Left forelimb (tissue), 1 donor: ENCODE results near the gene PBLD.

Source experiments
- DNase-seq: peaks from one replicate; pipeline ENCODE4 v3.0.0-alpha.2; 2018; ENCODE audit warnings: low spot score

The PBLD gene

GRCh38 chr10:68332259-68333057 lies at the start of gene PBLD:
Gene PBLD, minus strand, starts transcription at chr10:68332928. Its CDS starts 26,084 bp downstream, at chr10:68306844.
- DNase-seq = peak; percentile 86

DNA sequence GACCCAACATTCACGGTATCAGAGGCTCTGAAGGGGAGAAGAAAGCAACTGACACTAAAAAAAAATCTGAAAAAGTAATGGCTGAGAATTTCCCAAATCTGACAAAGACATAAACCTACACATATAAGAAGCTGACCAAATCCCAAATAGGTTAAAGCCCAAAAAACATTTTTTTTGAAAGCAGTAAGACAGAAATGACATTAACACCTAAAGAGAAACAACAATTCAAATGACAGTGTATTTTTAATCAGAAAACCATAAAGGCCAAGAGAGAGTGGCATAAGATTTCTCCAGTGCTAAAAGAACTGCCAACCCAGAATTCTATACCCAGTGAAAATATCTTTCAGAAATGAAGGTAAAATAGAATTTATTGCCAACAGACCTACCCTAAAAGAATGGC lies 38.9 kb upstream of the PBLD start:
- no peak for DNase-seq

GRCh38 chr10:68367121-68367520 lies 34.4 kb upstream of the PBLD start:
- no peak for DNase-seq

- DNase-seq = no peak
Measured at GRCh38 chr10:68366600-68366999, 33.9 kb upstream of the PBLD start.

- no peak for DNase-seq
Measured at GRCh38 chr10:68365611-68366010, 32.9 kb upstream of the PBLD start.

DNA sequence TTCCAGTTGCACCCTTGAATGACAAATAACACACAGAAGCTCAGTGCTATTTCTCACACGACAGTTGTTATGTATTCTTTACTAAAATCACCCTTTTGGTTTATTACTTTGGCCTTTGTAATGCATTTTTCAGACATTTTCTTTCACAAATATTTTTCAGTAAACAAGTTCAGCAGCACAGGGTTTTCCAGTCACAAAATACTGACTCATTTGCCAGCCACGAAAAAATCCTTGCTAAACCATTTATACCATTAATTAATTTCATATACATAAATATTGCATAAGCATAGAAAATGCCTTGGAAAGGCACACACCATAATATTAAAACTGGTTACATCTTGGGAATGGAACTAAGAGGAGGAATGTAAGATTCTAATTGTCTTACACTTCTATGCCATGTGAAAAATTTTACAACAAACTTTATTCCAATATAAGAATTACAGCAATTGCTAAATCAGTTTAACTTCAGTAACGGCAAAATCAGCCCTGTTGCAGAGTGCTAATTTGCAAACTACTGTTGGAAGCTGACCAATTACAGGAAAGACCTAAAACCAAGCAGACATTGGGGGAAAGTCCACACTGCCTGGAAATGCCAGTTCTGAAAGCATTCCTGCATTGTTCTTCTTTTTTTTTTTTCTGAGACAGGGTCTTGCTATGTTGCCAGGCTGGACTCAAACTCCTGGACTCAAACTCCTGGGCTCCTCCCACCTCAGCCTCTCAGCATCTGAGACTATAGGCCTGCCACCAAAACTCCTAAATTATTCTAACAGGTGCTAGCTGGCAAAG lies 31.6 kb upstream of the PBLD start:
- DNase-seq = no peak

- DNase-seq = no peak
Measured at GRCh38 chr10:68362590-68362989, 29.9 kb upstream of the PBLD start.

- DNase-seq = no peak
Measured at GRCh38 chr10:68359189-68359588, 26.5 kb upstream of the PBLD start.

- DNase-seq = no peak
Measured at GRCh38 chr10:68353537-68353936, 20.8 kb upstream of the PBLD start.

- DNase-seq = no peak
Measured at GRCh38 chr10:68348265-68348741, 15.6 kb upstream of the PBLD start.

DNA sequence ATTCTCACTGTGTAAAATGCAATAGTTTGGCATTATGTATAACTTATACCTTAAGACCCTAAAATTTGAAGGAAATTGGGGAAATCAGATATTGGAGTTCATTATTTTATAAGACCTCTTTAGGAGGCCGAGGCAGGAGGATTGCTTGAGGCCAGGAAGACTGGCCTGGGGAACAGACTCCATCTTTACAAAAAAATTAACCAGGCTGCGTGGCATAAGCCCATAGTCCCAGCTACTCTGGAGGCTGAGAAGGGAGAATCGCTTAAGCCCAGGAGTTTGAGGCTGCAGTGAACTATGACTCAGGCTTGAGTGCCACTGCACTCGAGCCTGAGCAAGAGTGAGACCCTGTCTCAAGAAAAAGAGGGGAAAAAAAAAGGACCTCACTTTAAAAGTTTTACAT lies 14.0 kb upstream of the PBLD start:
- DNase-seq = no peak

DNA sequence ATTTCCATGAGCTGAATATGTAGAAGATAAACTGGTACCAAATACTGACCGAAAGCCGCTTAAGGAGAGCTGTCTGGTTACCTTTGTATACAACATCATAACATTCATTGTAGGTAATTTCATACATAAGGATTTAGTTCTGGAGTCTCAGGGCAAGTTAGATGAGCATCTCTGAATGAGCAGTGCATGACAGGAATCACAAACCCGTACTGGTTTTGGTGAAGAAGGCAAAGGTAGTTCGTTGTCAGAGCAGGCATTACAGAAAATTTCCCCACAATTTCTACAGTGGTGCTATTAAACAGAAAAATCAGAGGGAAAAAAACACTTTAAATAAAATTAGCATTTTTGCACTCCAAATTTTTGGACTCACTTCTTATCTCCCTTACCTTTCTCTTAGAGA lies 12.9 kb upstream of the PBLD start:
- DNase-seq = no peak

GRCh38 chr10:68342909-68343516 lies 10.3 kb upstream of the PBLD start:
- DNase-seq = no peak

DNA sequence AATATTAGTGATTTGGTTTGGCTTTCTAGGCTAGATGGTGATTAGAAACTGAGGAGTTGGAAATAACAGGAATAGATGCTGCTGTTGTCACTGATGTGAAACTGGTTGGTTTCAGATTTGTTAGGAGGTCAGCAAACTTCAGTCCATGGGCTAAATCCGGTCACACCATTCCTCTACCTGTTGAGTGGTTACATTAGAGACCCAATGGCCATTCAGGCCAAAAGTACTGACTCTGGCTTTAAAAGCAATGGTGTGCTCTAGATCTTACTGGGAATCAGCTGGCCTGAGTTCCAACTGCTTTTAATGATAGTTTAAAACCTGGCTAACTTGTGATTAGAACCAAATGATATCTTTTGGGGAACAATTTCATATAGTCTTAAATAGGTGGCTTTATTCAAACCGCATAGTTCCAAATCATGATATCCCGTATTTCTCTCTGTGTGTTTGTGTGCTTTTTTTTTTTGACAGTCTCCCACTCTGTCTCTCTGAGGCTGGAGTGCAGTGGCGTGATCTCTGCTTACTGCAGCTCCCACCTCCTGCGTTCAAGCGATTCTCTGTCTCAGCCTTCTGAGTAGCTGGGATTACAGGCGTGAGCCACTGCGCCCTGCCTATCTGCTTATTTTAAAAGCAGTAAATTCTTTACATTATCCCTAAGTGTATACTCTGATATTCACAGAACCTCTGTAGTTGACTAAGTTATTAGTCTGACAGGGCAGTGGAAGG lies 7.8 kb upstream of the PBLD start:
- DNase-seq = no peak

GRCh38 chr10:68336754-68337351 lies 4.1 kb upstream of the PBLD start:
- DNase-seq = no peak

DNA sequence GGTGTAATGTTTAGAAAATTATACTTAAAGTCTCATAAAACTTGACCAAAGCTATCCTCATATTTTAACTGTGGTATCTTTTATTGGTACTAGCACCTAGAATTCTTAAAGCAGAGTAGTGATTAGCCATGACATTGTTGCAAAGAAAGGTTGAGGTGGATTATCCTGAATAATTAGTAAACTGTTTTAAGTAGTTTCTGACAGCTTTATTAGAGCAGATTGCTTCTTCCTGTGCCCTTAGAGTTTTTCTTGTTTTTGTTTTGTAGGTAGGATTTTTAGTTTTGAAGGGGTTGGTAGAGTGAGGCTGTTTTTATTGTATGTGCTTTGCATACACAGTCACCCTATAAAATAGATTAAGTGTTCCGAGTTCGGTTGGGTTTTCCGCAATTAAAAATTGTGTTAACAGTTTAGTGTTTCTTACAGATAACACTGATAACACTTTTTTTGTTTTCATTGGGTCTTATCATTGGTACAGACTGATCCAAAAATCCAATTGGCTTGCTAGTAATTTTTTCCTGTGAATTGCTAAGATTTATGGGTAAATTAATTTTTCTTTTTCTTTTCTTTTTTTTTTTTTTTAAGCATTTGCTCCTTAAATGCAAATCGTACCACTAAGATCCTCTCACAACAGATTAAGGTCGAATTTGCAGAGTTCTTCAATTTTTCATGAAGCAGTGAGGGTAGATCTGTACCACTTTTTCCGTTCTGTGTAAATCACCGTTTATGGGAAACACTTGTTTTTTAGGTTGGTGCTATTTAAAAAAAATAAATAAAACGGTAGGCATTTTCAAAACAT lies 2.1 kb upstream of the PBLD start:
- DNase-seq = no peak

DNA sequence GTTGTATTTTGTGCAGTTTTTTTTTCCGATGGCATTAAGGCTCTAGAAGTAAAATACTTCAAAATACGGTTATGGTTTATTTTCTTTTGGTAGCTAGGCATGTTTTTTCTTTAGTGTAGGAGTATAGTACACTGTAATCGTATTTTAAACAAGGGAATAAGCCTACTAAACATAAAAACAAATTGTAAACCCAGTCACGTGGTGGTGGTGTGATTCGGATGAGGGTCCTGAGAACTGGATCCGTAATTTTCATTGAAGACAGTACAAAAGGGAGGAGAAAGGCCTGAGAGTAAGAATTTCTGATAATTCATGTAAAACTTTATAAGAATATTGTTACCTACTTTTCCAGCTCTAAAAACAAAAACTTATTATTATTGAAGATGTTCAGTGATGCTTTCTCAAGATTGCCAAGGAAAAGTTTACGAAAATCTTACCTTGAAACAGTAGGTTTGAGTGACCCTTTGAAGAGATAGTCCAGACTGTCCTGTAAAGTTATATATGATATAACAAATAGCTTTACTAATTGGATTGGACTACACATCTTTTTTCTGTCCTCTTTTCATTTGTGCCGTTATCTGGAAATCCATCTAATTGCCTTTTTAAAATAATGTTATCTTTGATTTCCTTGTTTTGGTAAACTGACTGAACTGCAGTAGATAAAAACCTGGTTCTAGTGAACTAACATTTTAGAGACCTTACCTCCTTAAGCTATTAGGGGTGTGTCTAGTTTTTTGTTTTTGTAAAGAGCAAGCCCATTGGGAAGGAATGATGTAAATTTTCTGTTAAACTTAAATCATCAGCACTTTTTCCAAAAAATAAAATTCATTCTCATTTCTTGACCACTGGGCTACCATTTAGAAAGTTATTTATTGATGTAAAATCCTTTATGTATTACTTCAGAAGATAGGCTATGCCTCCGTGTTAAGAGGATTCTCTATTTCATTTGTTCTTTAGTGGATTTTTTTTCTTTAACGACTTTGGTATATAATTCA lies 1.0 kb upstream of the PBLD start:
- no peak for DNase-seq

DNA sequence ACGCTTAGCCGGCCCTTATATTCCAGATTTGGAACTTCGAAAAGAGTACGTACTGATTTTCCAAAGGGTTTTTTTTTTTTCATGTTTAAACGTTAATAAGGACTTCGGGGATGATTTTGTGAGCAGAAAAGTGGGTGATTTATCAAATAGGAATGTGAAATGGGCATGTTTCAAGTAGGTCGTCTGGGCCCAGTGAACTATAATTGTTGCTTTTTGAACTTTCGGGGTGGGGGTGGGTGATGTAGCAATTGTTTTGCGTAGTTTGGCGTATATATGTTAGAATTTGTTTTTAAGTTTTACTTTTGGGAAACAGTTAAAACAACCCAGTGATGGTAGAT lies 299 bp upstream of the PBLD start:
- DNase-seq = no peak

GRCh38 chr10:68331455-68332258 lies 1.1 kb downstream of the PBLD start, which contains the start of gene HNRNPH3:
Gene HNRNPH3, plus strand, starts transcription at chr10:68332064. Its CDS starts 5,158 bp downstream, at chr10:68337222.
- peak; percentile 99 for DNase-seq
